NCI-H2196 (cell line): Measurements from ENCODE around the gene CDK18.

ENCODE experiments used
- DNase-seq: peaks from one replicate; lab custom pipeline; 2025; ENCODE audit not compliant: unreplicated experiment; lab: John Stamatoyannopoulos, UW

The CDK18 gene

DNA sequence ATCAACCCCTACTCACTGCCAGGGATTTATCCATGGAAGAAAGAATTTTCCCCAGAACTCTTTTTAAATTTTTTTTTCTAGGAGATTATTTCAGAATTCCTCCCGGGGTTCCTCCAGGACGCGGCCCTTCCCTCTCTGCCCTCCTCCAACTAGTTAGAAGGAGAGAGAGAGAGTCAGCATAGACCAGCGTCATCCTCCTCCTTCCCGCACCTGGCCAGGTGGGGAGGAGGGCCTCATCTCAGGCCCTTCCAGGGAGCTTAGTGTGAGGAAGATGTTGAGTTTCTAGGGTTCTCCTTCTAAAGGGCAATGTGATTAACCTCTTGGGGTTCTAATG is 63.6 kb downstream of the CDK18 start:
- no peak for DNase-seq

DNA sequence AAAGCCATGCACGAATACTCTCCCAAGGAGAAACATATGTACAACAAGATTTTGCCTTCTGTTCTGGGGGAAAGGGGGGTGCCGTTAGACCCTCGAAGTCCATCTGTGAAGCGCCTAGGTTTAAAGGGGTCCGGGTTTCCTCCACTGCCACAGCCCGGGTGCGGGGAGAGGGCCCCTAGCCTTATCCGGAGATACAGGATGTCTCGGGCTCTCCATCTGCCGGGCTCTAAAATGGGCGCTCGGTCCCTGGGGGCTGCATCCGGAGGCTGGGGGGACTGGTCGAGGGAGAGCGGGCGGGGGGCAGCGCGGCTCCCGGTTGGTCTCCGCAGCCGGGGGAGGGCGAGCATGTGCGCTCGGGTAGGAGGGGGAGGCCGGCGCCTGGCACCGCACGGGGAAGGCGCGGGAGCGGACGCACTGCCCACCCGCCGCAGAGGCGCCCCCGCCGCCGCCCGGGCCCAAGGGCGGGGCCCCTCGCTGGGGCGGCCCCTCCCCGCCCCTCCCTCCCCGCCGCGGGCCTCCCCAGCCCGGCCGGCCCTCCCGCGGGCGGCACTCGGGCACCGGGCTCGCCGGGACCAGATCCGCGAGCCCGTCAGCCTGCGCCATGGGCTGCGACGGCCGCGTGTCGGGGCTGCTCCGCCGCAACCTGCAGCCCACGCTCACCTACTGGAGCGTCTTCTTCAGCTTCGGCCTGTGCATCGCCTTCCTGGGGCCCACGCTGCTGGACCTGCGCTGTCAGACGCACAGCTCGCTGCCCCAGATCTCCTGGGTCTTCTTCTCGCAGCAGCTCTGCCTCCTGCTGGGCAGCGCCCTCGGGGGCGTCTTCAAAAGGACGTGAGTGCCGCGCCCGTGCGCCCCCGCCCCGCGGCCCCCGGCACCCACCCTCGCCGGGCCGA is 64.2 kb downstream of the CDK18 start:
- DNase-seq: no peak

DNA sequence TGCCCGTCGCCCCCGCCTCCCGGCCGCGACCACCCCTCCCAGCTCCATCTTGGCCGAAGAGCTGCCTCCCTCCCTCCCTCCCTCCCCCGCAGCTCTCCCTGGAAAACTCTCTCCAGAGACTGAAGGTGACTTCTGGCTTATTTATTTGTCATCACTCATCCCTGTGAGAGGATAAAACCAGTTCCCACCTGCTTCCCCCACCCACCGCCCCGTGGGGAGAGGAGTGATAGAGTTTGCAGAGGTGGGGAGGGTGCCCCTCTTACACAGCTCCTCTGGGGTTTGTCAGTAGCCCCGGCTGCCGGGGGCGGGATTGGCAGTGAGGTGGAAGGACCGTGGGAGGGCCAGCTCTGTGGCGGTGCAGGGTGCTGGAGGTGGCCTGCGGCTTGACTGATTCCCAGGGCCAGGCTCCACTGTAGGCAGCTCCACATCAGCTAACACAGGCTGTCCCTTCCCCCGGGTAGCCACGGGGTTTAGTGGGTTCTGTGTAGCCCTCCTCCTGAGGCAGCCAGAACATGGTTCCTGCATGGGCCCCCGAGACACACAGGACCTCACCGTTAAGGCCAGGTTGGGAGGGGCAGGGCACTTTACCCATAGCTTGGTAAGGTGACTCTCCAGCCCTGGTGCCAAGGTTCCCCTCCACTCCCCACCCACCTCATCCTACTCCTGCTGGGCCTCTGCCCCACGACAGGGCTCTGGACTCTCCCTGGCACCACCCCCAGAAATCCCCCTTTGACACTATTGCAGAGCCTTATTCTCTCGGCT is 65.1 kb downstream of the CDK18 start:
- DNase-seq: no peak

DNA sequence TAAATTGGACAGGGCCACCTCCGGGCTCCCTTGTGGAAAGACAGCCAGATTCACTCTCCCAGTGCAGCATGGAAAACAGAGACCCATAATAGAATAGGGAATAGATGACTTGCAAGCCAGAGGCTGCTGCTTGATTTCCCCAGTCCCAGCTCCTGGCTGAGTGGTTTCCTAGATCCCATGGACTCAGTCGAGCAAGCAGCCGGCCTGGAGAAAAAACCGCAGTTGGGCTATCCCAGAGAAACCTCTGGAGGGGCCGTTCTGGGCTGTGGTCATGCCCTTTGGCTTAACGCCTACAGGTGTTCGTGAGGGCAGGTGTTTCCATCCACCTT is 65.7 kb downstream of the CDK18 start:
- no peak for DNase-seq

DNA sequence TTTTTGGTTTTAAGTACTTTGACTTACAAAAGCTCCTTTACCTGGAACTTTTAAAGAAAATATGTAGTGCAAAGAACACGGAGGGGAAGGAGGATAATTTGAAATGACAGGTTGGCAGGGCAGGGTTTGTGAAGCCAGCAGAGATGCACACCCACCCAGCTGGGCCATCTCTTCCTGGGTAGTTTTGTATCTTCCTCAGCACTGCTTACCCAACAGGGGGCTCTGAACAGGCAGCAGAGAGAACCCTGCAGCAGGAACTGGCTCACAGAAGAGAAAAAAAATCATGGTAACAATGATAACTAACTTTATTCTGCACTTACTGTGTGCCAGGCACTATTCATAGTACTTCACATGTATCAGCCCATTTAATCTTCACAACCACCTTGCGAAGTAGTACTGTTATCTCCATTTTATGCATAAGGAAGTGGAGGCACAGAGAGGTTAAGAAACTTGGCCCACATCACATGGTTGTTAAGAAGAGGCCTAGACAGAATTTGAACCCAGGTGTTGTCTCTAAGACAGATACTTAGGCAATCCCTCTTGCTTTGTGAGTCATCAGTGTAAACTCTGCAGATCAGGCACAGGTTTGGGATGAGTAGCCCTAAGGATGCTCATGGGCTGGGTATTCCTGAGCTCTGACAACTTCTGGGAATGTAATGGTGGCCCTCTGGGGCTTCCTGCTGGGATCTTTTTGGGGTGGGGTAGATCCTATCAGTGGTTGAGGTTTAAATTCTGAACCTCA is 66.5 kb downstream of the CDK18 start:
- no peak for DNase-seq

DNA sequence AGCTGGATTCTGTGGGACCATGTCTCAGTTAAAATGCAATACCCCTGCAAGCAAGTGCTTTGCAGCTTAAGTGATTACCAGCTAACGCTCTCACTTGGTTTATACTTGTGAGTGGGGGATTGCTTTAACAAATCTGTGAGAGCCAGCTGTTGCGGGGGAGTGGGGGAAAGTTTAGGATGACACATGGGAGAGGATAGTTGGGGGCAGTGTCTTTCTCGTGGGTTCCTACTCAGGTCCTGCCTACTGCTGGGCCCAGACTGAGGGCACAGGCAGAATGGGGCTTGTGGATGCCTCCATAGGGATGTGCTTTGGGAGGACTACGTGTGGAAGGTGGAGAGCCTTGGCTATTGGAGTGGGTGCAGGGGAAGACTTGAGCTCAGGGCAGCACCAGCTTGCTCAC is 67.3 kb downstream of the CDK18 start:
- no peak for DNase-seq

DNA sequence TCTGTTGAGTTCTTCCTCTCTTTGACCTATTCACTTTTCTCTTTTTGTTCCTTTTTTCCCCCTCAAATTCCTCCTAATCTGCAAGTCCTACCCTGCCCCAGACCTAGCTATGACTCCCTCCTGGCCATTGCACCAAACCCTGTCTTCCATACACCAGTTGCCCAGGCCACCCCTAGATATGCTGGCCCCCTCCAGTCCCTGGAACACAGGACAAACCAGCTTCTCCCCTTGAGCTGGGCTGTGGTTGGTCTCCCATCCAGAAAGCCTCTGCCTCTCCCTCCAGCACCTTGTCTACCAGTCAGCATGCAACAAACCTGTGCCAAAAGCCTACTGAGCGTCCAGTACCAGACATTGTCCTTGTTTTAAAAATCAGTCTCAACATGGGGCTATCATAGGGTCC is 68.0 kb downstream of the CDK18 start:
- DNase-seq: no peak

DNA sequence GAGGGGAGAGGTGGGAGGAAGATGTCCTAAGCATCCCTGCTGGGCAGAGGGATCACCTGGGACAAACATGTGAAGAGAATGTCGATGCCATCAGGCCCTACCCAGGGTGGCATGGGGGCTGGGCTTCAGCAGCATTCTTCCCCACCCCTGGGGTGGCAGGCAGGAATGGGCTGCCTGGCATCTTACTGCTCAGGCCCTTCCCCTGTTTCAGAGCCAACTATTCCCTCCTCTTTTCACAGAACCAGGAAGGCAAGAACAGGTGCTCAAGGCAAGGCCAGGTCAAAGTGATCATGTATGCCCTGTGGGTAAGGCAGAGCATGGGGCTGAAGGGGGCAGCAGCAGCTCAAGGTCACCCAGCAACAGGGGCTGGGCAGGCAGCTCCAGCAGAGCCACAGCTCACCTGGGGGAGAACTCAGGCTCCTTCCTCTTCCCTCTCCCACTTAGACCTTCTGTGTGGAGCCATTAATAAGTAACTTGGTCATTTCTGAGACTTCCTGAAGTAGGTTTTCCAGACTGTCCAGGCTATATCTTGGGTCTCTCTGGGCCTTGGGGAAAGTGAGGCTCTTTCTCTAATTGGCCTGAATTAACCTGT is 70.9 kb downstream of the CDK18 start:
- no peak for DNase-seq

DNA sequence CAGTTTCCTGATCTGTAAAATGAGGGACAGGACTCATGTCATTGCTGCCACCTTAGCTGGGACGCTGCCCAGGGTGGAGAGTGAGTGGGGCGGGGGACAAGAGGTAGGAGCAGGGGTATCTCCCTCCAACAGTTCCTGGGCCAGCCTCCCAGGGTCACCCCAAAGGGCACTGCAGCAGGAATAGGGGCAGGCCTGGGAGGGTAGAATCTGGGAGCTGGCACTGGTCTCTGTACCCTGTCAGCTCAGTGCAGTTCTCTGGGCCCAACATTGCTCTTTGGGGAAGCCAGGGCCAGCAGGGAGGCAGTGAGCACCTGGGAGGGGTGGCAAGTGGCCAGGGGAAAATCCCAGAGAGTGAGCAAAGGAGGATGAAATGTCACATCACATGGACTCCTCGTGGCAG is 71.5 kb downstream of the CDK18 start:
- DNase-seq: peak; percentile 19

DNA sequence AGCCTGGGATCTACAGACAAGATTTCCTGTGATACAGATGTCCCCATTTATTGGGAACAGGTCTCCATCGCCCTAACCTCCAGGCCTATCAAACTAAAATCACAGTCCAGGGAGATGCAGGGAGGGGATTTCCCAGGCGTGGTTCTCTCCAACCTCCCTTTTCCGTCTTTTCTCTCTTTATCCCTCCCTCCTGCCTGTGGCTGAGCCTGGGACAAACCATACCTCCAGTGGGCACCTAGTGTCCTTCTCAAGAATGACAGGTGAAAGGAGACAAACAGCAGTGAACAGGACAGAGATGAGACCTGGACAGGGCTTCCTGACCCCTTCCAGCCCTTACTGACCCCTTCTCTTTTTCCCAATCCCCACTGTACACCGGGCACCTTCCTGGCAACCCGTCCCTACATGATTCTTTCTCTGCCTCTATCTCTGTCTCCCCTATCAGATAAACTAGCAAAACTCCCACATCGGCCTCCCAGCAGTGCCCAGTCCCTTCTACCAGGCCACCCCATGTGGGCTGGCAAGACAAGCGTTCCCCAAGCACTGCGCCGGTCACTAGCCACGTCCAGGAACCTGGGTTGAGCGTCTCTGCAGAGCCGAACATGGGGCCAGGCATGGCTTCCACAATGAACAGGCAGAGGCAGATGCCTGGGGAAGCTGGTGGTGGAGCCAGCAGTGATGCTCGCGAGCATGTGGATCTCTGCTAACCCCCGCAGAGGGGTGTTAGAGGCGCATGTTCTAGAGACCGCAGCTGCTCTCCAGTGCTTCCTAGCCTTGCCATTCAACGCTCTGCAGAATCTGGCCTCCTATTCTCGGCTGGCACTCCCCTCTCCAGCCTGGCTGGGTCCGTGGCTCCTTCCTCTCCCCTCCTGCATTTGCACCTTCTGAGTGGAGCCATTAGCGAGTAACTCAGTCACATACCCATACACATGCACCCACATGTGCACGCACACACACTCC is 72.6 kb downstream of the CDK18 start:
- DNase-seq: no peak

DNA sequence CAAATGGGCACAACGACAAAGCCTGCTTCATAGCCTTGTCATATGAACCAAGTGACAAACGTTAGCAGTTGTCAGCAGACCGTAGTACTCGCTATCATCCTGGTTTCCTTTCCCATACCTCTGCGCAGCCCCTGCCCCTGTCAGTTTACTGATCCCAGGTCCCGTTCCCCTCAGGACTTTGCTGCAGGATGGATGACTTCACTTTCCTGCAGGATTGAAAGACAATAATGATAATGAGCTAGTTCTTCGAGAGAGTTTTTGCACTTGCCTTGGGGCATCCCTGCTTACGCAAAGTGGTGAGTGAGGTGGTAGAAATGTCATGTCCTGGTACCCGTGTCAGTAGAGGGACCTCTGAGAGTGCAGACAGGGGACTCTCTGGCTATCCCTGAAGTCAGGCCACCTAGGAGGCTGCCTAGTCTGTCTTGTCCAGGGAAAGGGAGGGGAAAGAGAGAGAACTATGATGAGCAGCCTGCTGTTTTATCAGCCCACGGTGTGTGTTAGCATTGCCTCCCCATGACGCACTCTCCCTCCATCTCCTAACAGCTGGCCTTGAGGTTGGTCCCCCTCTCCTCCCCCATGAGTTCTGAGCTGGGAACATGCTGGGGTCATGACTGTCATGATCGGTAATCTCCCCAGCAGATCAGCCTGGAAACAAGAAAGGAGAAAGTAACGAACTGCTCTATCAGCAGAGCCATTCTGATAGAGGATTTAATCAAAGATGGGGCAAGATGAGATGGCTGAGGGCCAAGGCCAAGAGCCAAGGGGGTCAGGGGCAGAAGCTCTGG is 73.6 kb downstream of the CDK18 start:
- DNase-seq: no peak

DNA sequence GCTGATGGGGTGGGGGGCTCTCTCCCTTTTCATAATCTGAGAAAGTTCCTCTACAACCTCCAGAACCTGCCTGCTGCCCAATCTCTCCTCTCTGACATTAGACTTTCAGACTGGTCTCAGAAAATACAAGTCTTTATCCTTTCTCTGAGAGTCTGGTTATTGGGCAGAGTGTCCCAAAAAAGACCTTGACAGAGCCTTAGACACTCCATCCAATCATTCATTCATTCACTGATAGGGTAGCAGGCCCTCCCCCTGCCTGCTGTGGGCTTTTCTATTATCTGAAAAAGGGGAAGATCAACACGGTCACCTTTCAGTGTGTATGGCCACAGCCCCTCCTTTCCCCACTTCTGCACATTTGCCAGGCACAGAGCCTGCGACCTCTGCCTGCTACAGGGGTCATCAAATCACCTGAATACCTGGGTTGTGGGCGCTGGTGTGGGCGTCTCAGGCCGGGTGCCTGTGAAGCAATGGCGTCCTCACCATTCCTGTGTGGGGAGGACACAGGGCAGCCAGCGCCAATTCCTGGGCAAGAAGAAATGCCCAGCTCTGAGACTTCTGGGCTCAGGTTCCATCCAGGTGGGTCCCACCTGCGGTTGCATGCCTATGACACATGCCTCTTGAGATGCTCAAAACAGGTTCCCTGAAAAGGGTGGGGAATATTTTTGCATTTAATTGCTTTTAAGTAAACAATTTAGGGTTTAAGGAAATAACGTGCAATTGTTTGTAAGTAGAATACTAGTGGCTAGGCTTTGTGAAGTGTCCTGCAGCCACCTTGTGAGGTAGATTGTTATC is 74.5 kb downstream of the CDK18 start:
- peak; percentile 69 for DNase-seq

DNA sequence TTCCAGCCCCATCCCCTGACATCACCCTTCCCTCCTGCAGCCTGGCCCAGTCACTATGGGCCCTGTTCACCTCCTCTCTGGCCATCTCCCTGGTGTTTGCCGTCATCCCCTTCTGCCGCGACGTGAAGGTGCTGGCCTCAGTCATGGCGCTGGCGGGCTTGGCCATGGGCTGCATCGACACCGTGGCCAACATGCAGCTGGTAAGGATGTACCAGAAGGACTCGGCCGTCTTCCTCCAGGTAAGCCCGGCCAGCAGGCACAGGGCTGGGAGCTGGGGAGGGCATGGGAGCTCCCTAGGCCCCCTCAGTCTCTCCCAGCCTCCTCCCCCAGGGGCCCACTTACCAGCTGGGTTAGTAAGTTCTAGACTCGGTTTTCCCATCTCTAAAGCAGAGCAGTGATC is 75.2 kb downstream of the CDK18 start:
- no peak for DNase-seq

DNA sequence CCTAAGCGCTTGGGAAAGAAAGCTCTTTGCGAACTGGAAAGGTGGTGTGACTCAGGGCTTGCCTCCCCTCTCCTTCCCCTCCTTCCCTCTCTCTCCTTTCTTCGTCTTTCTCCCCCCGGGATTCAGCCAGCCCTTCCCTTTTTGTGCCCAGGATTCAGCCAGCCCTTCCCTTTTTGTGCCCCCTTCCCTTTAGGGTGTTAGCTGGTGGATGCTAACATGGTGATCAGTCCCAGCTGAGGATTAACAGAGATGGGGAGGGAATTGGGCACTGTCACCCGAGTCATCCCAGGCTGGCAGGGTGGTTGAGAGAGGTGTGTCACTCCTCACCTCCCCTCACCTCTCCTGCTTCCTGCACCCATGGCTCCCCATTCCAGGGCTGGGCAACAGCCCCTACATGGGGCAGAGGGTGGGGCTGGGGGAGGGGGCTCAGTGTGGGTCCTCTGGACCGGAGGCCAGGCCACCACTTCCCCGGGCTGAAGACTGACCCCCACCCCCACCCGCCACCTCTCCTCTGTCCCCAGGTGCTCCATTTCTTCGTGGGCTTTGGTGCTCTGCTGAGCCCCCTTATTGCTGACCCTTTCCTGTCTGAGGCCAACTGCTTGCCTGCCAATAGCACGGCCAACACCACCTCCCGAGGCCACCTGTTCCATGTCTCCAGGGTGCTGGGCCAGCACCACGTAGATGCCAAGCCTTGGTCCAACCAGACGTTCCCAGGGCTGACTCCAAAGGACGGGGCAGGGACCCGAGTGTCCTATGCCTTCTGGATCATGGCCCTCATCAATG is 75.9 kb downstream of the CDK18 start:
- DNase-seq: no peak

DNA sequence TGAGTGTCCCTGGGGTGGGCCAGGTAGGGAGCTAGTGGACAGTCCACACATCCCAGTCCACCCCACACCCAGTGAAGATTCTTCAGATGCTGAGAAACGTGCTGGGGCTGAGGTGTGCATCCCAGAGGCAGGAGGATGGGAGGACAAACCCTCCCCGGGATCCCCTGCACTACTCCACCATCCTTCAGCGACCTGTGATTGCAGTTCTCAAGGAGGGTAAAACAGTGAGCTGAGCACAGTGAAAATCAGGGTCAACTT is 76.4 kb downstream of the CDK18 start:
- no peak for DNase-seq

DNA sequence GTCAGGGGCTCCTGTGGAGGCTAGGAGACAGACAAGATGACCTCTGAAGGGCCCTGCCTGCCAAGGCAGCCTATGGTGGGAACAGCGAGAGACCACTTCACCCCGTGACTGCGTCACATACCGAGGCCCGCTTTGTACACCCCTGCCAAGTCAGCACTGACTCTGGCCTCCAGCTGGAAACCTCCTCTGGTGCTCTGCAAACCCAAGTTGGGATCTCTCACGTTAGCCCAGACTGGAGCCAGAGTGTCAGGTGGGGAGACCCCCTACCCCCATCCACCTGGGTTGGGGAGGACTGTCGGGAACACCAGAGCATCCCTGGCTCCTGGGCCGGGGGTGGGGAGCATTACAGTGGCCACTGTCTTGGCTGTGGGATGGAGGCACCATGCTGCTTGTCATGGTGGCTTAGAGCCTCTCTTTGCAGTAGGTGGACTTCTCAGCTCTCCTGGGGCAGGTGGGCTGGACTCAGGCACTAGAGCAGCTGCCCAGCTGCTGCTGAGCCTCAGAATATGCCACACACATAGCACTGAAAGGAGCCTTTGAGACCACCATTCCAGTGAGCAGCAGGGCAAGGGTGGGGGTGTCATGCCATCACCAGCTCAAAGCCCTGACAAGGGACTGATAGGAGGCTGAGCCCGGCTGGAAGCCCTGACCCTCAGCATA is 77.0 kb downstream of the CDK18 start:
- DNase-seq: no peak

DNA sequence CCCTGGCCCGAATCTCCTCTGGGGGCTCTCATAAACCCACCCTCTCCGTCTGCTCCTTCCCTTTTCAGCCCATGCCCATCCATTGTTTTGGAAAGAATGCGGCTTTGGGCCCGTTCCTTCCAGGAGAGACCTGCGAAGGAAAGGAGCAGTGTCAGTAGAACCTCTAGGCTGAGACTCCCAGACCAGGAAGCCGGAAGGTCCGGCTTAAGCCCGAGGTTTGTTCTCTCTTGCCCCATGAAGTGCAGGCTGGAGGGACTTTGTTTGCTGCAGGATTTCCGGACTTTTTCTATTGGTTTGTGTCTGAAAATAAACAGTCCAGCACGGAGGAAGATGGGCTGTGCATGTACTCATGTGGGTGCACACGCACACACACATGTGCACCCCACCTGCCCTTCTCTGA is 77.6 kb downstream of the CDK18 start:
- no peak for DNase-seq
